ENCODE results near the gene MRGPRG.

MRGPRG gene

GRCh38 chr11:3225159-3225758, 6.6 kb upstream of the MRGPRG start:
- no peak for DNase-seq

GRCh38 chr11:3224401-3225057, 5.9 kb upstream of the MRGPRG start:
- no peak for DNase-seq

GRCh38 chr11:3223932-3224381, 5.3 kb upstream of the MRGPRG start:
- DNase-seq, result no peak

- DNase-seq, result no peak
These were observed 4.6 kb upstream of the MRGPRG start for GRCh38 chr11:3222941-3223915.

GRCh38 chr11:3222003-3222855, 3.6 kb upstream of the MRGPRG start:
- DNase-seq, result no peak

GRCh38 chr11:3221408-3222002, 2.9 kb upstream of the MRGPRG start:
- no peak for DNase-seq

- no peak for DNase-seq
These were observed 2.2 kb upstream of the MRGPRG start for GRCh38 chr11:3220521-3221407.

- no peak for DNase-seq
These were observed 1.5 kb upstream of the MRGPRG start for GRCh38 chr11:3220101-3220500.

GRCh38 chr11:3219281-3219892, 774 bp upstream of the MRGPRG start:
- DNase-seq, result no peak

GRCh38 chr11:3217818-3218482, 663 bp downstream of the MRGPRG start:
- DNase-seq, result no peak

GRCh38 chr11:3216027-3216525, 2.5 kb downstream of the MRGPRG start:
- no peak for DNase-seq

- no peak for DNase-seq
These were observed 3.1 kb downstream of the MRGPRG start for GRCh38 chr11:3215346-3216026.

GRCh38 chr11:3214420-3214699, 4.3 kb downstream of the MRGPRG start:
- DNase-seq, result no peak

GRCh38 chr11:3213659-3214419, 4.8 kb downstream of the MRGPRG start:
- no peak for DNase-seq

GRCh38 chr11:3208272-3208671, 10.3 kb downstream of the MRGPRG start:
- DNase-seq, result no peak

GRCh38 chr11:3207526-3208189, 11.0 kb downstream of the MRGPRG start:
- DNase-seq, result no peak

GRCh38 chr11:3206922-3207204, 11.8 kb downstream of the MRGPRG start:
- DNase-seq, result no peak

- DNase-seq, result no peak
These were observed 12.3 kb downstream of the MRGPRG start for GRCh38 chr11:3206156-3206921.
